Measurements from ENCODE around the gene RCHY1.
"Not testable (repeated sequence)": the region's sequence is repeated elsewhere in the genome, so short reads cannot be mapped to it uniquely, and the experiment has no call there.

Gene RCHY1

DNA sequence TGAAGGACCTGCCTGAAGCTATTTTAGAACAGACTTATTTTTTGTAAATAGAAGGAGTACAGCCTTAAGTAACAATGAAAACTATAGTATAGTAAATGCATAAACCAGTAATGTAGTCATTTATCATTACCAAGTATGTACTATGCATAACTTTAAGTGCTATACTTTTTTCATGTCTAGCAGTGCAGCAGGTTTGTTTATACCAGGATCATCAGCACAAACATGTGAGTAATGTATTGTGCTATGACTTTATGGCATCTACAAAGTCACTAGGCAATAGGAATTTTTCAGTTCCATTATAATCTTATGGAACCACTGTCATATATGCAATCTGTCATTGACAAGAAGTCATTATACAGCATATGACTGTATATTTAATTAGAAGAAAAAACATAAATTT is 38.2 kb upstream of the RCHY1 start:
- Histone ChIP-seq H3K36me3 (ENCODE audit: control insufficient read depth, insufficient read depth, low read length) (no peaks in the 10 kb centered on the region), H3K4me1 (no peaks in the 10 kb centered on the region), H3K9ac (no peak overlapping the region), H3K9me3 (ENCODE audit: control insufficient read depth, low read length) (no peaks in the 10 kb centered on the region), H3K27ac (no peak overlapping the region), H3K4me2 (ENCODE audit: low read length) (no peak overlapping the region), H3K79me2 (no peaks in the 10 kb centered on the region), H3K4me3 (ENCODE audit: low read depth, low read length) (no peak overlapping the region), H2AFZ (no peak overlapping the region), H3K27me3 (ENCODE audit: control insufficient read depth, insufficient read depth, low read length) (no peaks in the 10 kb centered on the region)
- TF ChIP-seq, protein P1, sequence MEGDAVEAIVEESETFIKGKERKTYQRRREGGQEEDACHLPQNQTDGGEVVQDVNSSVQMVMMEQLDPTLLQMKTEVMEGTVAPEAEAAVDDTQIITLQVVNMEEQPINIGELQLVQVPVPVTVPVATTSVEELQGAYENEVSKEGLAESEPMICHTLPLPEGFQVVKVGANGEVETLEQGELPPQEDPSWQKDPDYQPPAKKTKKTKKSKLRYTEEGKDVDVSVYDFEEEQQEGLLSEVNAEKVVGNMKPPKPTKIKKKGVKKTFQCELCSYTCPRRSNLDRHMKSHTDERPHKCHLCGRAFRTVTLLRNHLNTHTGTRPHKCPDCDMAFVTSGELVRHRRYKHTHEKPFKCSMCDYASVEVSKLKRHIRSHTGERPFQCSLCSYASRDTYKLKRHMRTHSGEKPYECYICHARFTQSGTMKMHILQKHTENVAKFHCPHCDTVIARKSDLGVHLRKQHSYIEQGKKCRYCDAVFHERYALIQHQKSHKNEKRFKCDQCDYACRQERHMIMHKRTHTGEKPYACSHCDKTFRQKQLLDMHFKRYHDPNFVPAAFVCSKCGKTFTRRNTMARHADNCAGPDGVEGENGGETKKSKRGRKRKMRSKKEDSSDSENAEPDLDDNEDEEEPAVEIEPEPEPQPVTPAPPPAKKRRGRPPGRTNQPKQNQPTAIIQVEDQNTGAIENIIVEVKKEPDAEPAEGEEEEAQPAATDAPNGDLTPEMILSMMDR (IDR thresholded peaks at IDR 0.05), result no peak

DNA sequence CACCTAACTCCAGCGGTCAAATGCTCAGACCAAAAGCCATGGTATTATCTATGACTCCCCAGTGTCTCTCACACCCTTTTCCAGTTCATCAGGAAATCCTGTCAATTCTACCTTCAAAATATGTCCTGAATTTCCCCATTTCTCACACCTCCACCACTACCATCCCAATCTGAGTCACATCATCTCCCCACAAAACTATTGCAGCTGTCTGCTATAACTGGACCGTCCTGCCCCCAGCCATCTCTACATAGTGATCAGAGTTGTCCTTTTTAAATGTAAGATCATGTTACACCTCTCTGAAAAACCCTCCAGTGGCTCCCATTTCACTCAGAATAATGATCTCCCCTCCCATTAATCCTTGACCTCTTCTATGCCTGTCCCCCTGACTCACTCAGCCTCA is 34.8 kb upstream of the RCHY1 start:
- no peaks in the 10 kb centered on the region for H3K79me2 ChIP-seq
- H3K27ac ChIP-seq, result no peak overlapping the region
- no peak overlapping the region for H2AFZ ChIP-seq
- no peaks in the 10 kb centered on the region for H3K4me1 ChIP-seq
- no peak overlapping the region for H3K9ac ChIP-seq
- TF ChIP-seq, protein P1 (IDR thresholded peaks at IDR 0.05), result no peak
- no peaks in the 10 kb centered on the region for H3K27me3 ChIP-seq (ENCODE audit: control insufficient read depth, insufficient read depth, low read length)
- H3K36me3 ChIP-seq (ENCODE audit: control insufficient read depth, insufficient read depth, low read length), result no peaks in the 10 kb centered on the region
- no peak overlapping the region for H3K4me3 ChIP-seq (ENCODE audit: low read depth, low read length)
- H3K9me3 ChIP-seq (ENCODE audit: control insufficient read depth, low read length), result no peaks in the 10 kb centered on the region
- H3K4me2 ChIP-seq (ENCODE audit: low read length), result no peak overlapping the region

DNA sequence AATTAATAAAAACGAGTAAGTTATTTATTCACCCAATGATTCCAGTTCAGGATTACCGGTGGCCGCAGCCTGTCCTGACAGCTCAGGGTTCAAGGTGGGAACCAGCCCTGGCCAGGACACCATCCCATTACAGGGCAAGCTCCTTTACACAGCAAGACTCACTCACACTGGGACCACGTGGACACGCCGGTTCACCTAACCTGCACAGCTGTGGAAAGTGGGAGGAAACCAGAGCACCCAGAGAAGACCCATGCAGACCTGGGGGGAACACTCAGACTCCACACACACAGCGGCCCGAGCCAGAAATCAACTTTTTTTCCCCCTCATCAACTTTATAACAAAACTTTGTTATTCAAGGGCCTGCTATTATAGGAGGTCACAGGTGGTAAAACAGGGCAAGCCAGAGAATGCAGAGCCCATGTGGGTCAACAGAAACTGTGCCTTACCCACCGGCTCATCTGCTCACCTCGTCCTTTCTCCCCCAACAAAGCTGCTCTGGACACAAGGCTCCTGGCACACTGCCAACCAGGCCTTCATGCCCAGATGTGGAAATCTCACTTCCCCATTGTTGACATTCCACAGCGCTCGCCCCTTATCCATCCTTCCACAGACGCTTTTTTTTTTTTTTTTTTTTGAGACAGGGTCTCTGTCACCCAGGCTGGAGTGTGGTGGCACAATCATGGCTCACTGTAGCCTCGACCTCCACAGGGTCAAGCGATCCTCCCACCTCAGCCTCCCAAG is 33.6 kb upstream of the RCHY1 start:
- no peaks in the 10 kb centered on the region for H3K4me1 ChIP-seq
- H3K79me2 ChIP-seq, result no peaks in the 10 kb centered on the region
- H3K9me3 ChIP-seq (ENCODE audit: control insufficient read depth, low read length), result no peaks in the 10 kb centered on the region
- no peak overlapping the region for H3K4me3 ChIP-seq (ENCODE audit: low read depth, low read length)
- no peak overlapping the region for H3K27ac ChIP-seq
- TF ChIP-seq, protein P1 (IDR thresholded peaks at IDR 0.05), result no peak
- no peak overlapping the region for H3K9ac ChIP-seq
- H3K36me3 ChIP-seq (ENCODE audit: control insufficient read depth, insufficient read depth, low read length), result no peaks in the 10 kb centered on the region
- H2AFZ ChIP-seq, result no peak overlapping the region
- H3K4me2 ChIP-seq (ENCODE audit: low read length), result no peak overlapping the region
- H3K27me3 ChIP-seq (ENCODE audit: control insufficient read depth, insufficient read depth, low read length), result no peaks in the 10 kb centered on the region

GRCh38 chr4:75545526-75545925 is 31.3 kb upstream of the RCHY1 start:
- H3K4me1 ChIP-seq, result no peaks in the 10 kb centered on the region
- H3K27me3 ChIP-seq (ENCODE audit: control insufficient read depth, insufficient read depth, low read length), result no peaks in the 10 kb centered on the region
- TF ChIP-seq, protein P1 (IDR thresholded peaks at IDR 0.05), result no peak
- H3K27ac ChIP-seq, result no peak overlapping the region
- no peak overlapping the region for H3K4me3 ChIP-seq (ENCODE audit: low read depth, low read length)
- no peak overlapping the region for H3K4me2 ChIP-seq (ENCODE audit: low read length)
- no peaks in the 10 kb centered on the region for H3K36me3 ChIP-seq (ENCODE audit: control insufficient read depth, insufficient read depth, low read length)
- H3K9me3 ChIP-seq (ENCODE audit: control insufficient read depth, low read length), result no peaks in the 10 kb centered on the region
- H3K9ac ChIP-seq, result no peak overlapping the region
- H2AFZ ChIP-seq, result no peak overlapping the region
- no peaks in the 10 kb centered on the region for H3K79me2 ChIP-seq

GRCh38 chr4:75544870-75545269 is 30.7 kb upstream of the RCHY1 start:
- Histone ChIP-seq H3K4me3 (ENCODE audit: low read depth, low read length) (no peak overlapping the region), H2AFZ (no peak overlapping the region), H3K9me3 (ENCODE audit: control insufficient read depth, low read length) (no peaks in the 10 kb centered on the region), H3K79me2 (no peaks in the 10 kb centered on the region), H3K9ac (no peak overlapping the region), H3K4me2 (ENCODE audit: low read length) (no peak overlapping the region), H3K36me3 (ENCODE audit: control insufficient read depth, insufficient read depth, low read length) (no peaks in the 10 kb centered on the region), H3K27ac (no peak overlapping the region), H3K4me1 (no peaks in the 10 kb centered on the region), H3K27me3 (ENCODE audit: control insufficient read depth, insufficient read depth, low read length) (no peaks in the 10 kb centered on the region)
- TF ChIP-seq, protein P1 (IDR thresholded peaks at IDR 0.05), result no peak

- H3K36me3 ChIP-seq (ENCODE audit: control insufficient read depth, insufficient read depth, low read length); H3K9ac ChIP-seq; H3K4me3 ChIP-seq (ENCODE audit: low read depth, low read length); H3K79me2 ChIP-seq; H2AFZ ChIP-seq; H3K27ac ChIP-seq; H3K9me3 ChIP-seq (ENCODE audit: control insufficient read depth, low read length); H3K27me3 ChIP-seq (ENCODE audit: control insufficient read depth, insufficient read depth, low read length); H3K4me2 ChIP-seq (ENCODE audit: low read length); H3K4me1 ChIP-seq: not testable (repeated sequence)
Measured at GRCh38 chr4:75544220-75544619, 30.0 kb upstream of the RCHY1 start.

Data from parathyroid adenoma (tissue), 2 donors.